ENCODE data around the gene SEM1. TPM values are rescaled to one million over a fixed set of nuclear protein-coding genes. Genes with fewer than 3 reads are reported as not detected.
"Not testable (repeated sequence)": the region's sequence is repeated elsewhere in the genome, so short reads cannot be mapped to it uniquely, and the experiment has no call there.

SEM1 gene
- total RNA-seq = 91.7 and 219 TPM in 2 replicates

GRCh38 chr7:96709381-96710228 lies at the start of gene SEM1:
SEM1 (minus strand) TSS chr7:96709846; CDS start chr7:96709763, 83 bp downstream.
- peak within 1 kb of the TSS; percentile 94 for H3K4me3 ChIP-seq (ENCODE audit: low read depth, low read length)
- DNase-seq (ENCODE audit: low read depth) = peak; percentile 48
- TF ChIP-seq CTCF (conservative IDR thresholded peaks at IDR 0.05; ENCODE audit: low read depth, low read length) = no peak

- DNase-seq (ENCODE audit: low read depth); H3K4me3 ChIP-seq (ENCODE audit: low read depth, low read length): not testable (repeated sequence)
Observed at GRCh38 chr7:96757880-96758279, 48.2 kb upstream of the SEM1 start.

GRCh38 chr7:96747418-96747940 lies 37.8 kb upstream of the SEM1 start:
- no peak for DNase-seq (ENCODE audit: low read depth)
- TF ChIP-seq CTCF (conservative IDR thresholded peaks at IDR 0.05; ENCODE audit: low read depth, low read length) = no peak
- no peak overlapping the region for H3K4me3 ChIP-seq (ENCODE audit: low read depth, low read length)

GRCh38 chr7:96740130-96740529 lies 30.5 kb upstream of the SEM1 start:
- no peak for TF ChIP-seq CTCF (conservative IDR thresholded peaks at IDR 0.05; ENCODE audit: low read depth, low read length)
- DNase-seq (ENCODE audit: low read depth) = no peak
- H3K4me3 ChIP-seq (ENCODE audit: low read depth, low read length) = no peak overlapping the region

- no peak for DNase-seq (ENCODE audit: low read depth)
- H3K4me3 ChIP-seq (ENCODE audit: low read depth, low read length) = no peak overlapping the region
- no peak for TF ChIP-seq CTCF (conservative IDR thresholded peaks at IDR 0.05; ENCODE audit: low read depth, low read length)
Observed at GRCh38 chr7:96739609-96740008, 30.0 kb upstream of the SEM1 start.

- DNase-seq (ENCODE audit: low read depth) = no peak
- no peak overlapping the region for H3K4me3 ChIP-seq (ENCODE audit: low read depth, low read length)
- TF ChIP-seq CTCF (conservative IDR thresholded peaks at IDR 0.05; ENCODE audit: low read depth, low read length) = no peak
Observed at GRCh38 chr7:96739167-96739566, 29.5 kb upstream of the SEM1 start.

- no peak overlapping the region for H3K4me3 ChIP-seq (ENCODE audit: low read depth, low read length)
- no peak for TF ChIP-seq CTCF (conservative IDR thresholded peaks at IDR 0.05; ENCODE audit: low read depth, low read length)
- no peak for DNase-seq (ENCODE audit: low read depth)
Observed at GRCh38 chr7:96738705-96739104, 29.1 kb upstream of the SEM1 start.

Data from epithelial cell of proximal tubule (primary cell).